Panc1 (cell line): ENCODE results near the gene SLC9A2. TPM values are rescaled to one million over a fixed set of nuclear protein-coding genes. Genes with fewer than 3 reads are reported as not detected.

Experiments used
- ATAC-seq: fragments of 200-7000 bp; cut with Tn5 transposase; 2 replicates; pipeline ENCODE4 v1.9.1; 2020; ENCODE audit warnings: mild to moderate bottlenecking, moderate library complexity
- BruUV-seq: library from RNA; stranded (reverse); fragments of 400-500 nt; replicated peaks from 2 replicates; lab custom pipeline; 2021; lab: Mats Ljungman, UMichigan
- CTCF ChIA-PET: fragments of 300-600 bp; sonication (Branson Sonifier 250); formaldehyde crosslinking; loops from one replicate; lab custom pipeline; 2022; ENCODE audit warnings: antibody characterized with exemption; lab: Charles Lee
- POLR2A ChIA-PET: fragments of 300-600 bp; sonication (Branson Sonifier 250); formaldehyde crosslinking; loops from one replicate; lab custom pipeline; 2022; ENCODE audit warnings: antibody characterized with exemption; lab: Charles Lee
- DNase-seq: peaks from one replicate; pipeline ENCODE4 v3.0.0-alpha.2; 2010; ENCODE audit warnings: low read depth, low spot score
- H3K27ac ChIP-seq: 2 replicates; pipeline ENCODE4 v1.5.1; 2011; ENCODE audit warnings: mild to moderate bottlenecking, low read length, inconsistent platforms
- H3K27me3 ChIP-seq: fragments of 200-500 bp; sonication (Bioruptor generic); 2 replicates; pipeline ENCODE4 v1.6.0; 2014; ENCODE audit warnings: low read length, inconsistent platforms; ENCODE audit not compliant: control insufficient read depth, insufficient read depth
- H3K36me3 ChIP-seq: fragments of 200-500 bp; sonication (Bioruptor generic); 2 replicates; pipeline ENCODE4 v1.5.1; 2014; ENCODE audit warnings: inconsistent platforms, mild to moderate bottlenecking, low read length, moderate library complexity; ENCODE audit not compliant: control insufficient read depth, insufficient read depth
- H3K4me1 ChIP-seq: 2 replicates; pipeline ENCODE4 v1.5.1; 2011; ENCODE audit warnings: inconsistent platforms, mild to moderate bottlenecking, low read length, moderate library complexity; ENCODE audit not compliant: control insufficient read depth, insufficient read depth
- H3K4me3 ChIP-seq, 2 experiments: 2 replicates each; pipeline ENCODE4 v1.5.1; 2011 to 2012; ENCODE audit warnings: low read depth in 2 of 2, low read length in 2 of 2, mild to moderate bottlenecking in 2 of 2, inconsistent platforms in 1 of 2, moderate library complexity in 1 of 2
- H3K9me3 ChIP-seq: fragments of 200-500 bp; sonication (Bioruptor generic); 2 replicates; pipeline ENCODE4 v1.5.1; 2014; ENCODE audit warnings: low read depth, mild to moderate bottlenecking, inconsistent platforms, low read length, moderate library complexity; ENCODE audit not compliant: control insufficient read depth, insufficient read depth
- POLR2AphosphoS5 ChIP-seq: IDR thresholded peaks from 2 replicates; pipeline ENCODE4 v1.6.1; 2012; ENCODE audit warnings: mild to moderate bottlenecking, low read depth, low read length, moderate library complexity
- SIN3A ChIP-seq: IDR thresholded peaks from 2 replicates; pipeline ENCODE4 v1.6.1; 2012; ENCODE audit warnings: low read depth, mild to moderate bottlenecking, low read length, moderate library complexity, borderline replicate concordance; ENCODE audit not compliant: insufficient read depth
- TCF7L2 ChIP-seq: IDR thresholded peaks from 2 replicates; pipeline ENCODE4 v1.6.1; 2011; ENCODE audit warnings: mild to moderate bottlenecking, low read depth, low read length, inconsistent platforms
- in situ Hi-C: cut with HindIII; loops from 2 replicates; pipeline ENCODE4 v1.10.0; 2016; ENCODE audit warnings: low sequenced_read_pairs, low pct_unique_long_range_greater_than_20kb
- intact Hi-C: fragments of 100-400 bp; cut with micrococcal nuclease; formaldehyde crosslinking; loops from one replicate; pipeline ENCODE4 v1.10.0; 2022; ENCODE audit not compliant: unreplicated experiment
- total RNA-seq: library from RNA; stranded (reverse); gene quantifications from one replicate; pipeline ENCODE4 v1.2.1, GENCODE V29; 2021; ENCODE audit not compliant: unreplicated experiment
- TF ChIP-seq, protein P1 (sequence below), 2 experiments: IDR thresholded peaks; 2 replicates each; pipeline ENCODE4 v1.6.1; 2011 to 2012; ENCODE audit warnings: low read depth in 2 of 2, control low read depth in 1 of 2, low read length in 1 of 2, mild to moderate bottlenecking in 1 of 2, moderate library complexity in 1 of 2; ENCODE audit not compliant: insufficient read depth in 1 of 2
- TF ChIP-seq, protein P2 (sequence below): fragments of 450-650 bp; IDR thresholded peaks from 2 replicates; pipeline ENCODE4 v1.5.1; 2017; ENCODE audit warnings: mild to moderate bottlenecking

SLC9A2 gene
- total RNA-seq, 1 experiment from 2014 or later: 4.1 TPM

GRCh38 chr2:102664471-102664909, 45.1 kb downstream of the SLC9A2 start:
- DNase-seq (peak; percentile 15), ATAC-seq (no peak)
- no peaks in the 10 kb centered on the region; the same call in 1 of the 2 replicates for H3K27me3 ChIP-seq
- intact Hi-C loops: no loop called here
- H3K27ac ChIP-seq: no peak overlapping the region
- TF ChIP-seq POLR2AphosphoS5 (no peak), TCF7L2 (no peak), SIN3A (no peak)
- TF ChIP-seq, protein P1, sequence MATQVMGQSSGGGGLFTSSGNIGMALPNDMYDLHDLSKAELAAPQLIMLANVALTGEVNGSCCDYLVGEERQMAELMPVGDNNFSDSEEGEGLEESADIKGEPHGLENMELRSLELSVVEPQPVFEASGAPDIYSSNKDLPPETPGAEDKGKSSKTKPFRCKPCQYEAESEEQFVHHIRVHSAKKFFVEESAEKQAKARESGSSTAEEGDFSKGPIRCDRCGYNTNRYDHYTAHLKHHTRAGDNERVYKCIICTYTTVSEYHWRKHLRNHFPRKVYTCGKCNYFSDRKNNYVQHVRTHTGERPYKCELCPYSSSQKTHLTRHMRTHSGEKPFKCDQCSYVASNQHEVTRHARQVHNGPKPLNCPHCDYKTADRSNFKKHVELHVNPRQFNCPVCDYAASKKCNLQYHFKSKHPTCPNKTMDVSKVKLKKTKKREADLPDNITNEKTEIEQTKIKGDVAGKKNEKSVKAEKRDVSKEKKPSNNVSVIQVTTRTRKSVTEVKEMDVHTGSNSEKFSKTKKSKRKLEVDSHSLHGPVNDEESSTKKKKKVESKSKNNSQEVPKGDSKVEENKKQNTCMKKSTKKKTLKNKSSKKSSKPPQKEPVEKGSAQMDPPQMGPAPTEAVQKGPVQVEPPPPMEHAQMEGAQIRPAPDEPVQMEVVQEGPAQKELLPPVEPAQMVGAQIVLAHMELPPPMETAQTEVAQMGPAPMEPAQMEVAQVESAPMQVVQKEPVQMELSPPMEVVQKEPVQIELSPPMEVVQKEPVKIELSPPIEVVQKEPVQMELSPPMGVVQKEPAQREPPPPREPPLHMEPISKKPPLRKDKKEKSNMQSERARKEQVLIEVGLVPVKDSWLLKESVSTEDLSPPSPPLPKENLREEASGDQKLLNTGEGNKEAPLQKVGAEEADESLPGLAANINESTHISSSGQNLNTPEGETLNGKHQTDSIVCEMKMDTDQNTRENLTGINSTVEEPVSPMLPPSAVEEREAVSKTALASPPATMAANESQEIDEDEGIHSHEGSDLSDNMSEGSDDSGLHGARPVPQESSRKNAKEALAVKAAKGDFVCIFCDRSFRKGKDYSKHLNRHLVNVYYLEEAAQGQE (IDR thresholded peaks at IDR 0.05; ENCODE audit: insufficient read depth in 1 of 2, low read depth in 2 of 2, low read length in 1 of 2): no peak
- TF ChIP-seq, protein P2, sequence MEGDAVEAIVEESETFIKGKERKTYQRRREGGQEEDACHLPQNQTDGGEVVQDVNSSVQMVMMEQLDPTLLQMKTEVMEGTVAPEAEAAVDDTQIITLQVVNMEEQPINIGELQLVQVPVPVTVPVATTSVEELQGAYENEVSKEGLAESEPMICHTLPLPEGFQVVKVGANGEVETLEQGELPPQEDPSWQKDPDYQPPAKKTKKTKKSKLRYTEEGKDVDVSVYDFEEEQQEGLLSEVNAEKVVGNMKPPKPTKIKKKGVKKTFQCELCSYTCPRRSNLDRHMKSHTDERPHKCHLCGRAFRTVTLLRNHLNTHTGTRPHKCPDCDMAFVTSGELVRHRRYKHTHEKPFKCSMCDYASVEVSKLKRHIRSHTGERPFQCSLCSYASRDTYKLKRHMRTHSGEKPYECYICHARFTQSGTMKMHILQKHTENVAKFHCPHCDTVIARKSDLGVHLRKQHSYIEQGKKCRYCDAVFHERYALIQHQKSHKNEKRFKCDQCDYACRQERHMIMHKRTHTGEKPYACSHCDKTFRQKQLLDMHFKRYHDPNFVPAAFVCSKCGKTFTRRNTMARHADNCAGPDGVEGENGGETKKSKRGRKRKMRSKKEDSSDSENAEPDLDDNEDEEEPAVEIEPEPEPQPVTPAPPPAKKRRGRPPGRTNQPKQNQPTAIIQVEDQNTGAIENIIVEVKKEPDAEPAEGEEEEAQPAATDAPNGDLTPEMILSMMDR: no peak
- CTCF ChIA-PET: no interaction called here
- no TSS peak for BruUV-seq
- H3K4me1 ChIP-seq: no peaks in the 10 kb centered on the region
- H3K9me3 ChIP-seq: no peaks in the 10 kb centered on the region
- H3K36me3 ChIP-seq: no peaks in the 10 kb centered on the region
- POLR2A ChIA-PET: no interaction called here
- in situ Hi-C loops: no loop called here
- H3K4me3 ChIP-seq: no peak overlapping the region

DNA sequence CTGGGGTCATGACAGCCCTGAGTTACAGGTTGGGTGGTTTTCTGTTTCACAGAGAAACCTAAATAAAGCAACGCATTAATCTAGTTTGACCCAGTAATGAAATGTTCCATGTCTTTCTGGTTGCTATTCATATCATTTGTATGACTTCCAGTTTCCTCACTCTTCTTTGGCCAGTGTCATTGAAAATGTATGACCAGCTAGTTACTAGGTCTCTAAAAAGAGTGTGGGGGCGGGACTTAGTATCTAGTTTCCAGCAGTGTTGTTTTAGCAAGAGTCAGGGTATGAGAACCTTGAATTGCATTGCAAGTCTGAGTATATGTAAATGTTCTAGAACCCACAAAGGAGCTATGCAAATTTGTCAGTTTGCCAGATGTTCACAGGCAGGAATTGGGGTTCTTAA, 47.7 kb downstream of the SLC9A2 start:
- Histone ChIP-seq H3K4me3 (no peak overlapping the region), H3K4me1 (no peaks in the 10 kb centered on the region), H3K36me3 (no peaks in the 10 kb centered on the region), H3K27ac (no peak overlapping the region), H3K27me3 (no peaks in the 10 kb centered on the region; the same call in 1 of the 2 replicates), H3K9me3 (no peaks in the 10 kb centered on the region)
- TF ChIP-seq, protein P1 (IDR thresholded peaks at IDR 0.05; ENCODE audit: insufficient read depth in 1 of 2, low read depth in 2 of 2, low read length in 1 of 2): no peak
- TF ChIP-seq, protein P2: no peak
- in situ Hi-C loops (no loop called here), intact Hi-C loops (no loop called here)
- BruUV-seq: no TSS peak
- ChIA-PET POLR2A (no interaction called here), CTCF (no interaction called here)
- DNase-seq: no peak
- ATAC-seq: no peak
